ENCODE measurements around the gene ZNF630.

- no peak for TF ChIP-seq POLR2AphosphoS5 (IDR thresholded peaks at IDR 0.05; ENCODE audit: low read depth, low read length)
- no peak for TF ChIP-seq POLR2A (IDR thresholded peaks at IDR 0.05; ENCODE audit: low read depth, low read length)
- no peak for TF ChIP-seq TAF1 (IDR thresholded peaks at IDR 0.05; ENCODE audit: low read depth, low read length)
- TF ChIP-seq PAX5 (IDR thresholded peaks at IDR 0.05; ENCODE audit: insufficient read depth, low read length, severe bottlenecking) = no peak
- TF ChIP-seq SPI1 (IDR thresholded peaks at IDR 0.05; ENCODE audit: low read depth, low read length) = no peak
- TF ChIP-seq POU2F2 (IDR thresholded peaks at IDR 0.05; ENCODE audit: low read depth, low read length) = no peak
Observed at GRCh38 chrX:48046846-48047245, 24.6 kb downstream of the ZNF630 start.
